DND-41 (cell line): ENCODE measurements around the gene TMBIM6.
A peak's percentile ranks its signal among the peaks of the same experiment; 100 is the strongest.
"Not testable (repeated sequence)": the region's sequence is repeated elsewhere in the genome, so short reads cannot be mapped to it uniquely, and the experiment has no call there.

Source experiments
- ATAC-seq: fragments of 200-7000 bp; cut with Tn5 transposase; 3 replicates; pipeline ENCODE4 v1.9.1; 2021; ENCODE audit warnings: low read depth; ENCODE audit not compliant: insufficient read depth
- DNase-seq: peaks from one replicate; pipeline ENCODE4 v3.0.0-alpha.2; 2020
- H2AFZ ChIP-seq: 2 replicates; pipeline ENCODE4 v1.6.0; 2012; ENCODE audit warnings: low read depth, low read length
- H3K27ac ChIP-seq: 2 replicates; pipeline ENCODE4 v1.5.1; 2012; ENCODE audit warnings: low read length, inconsistent platforms
- H3K27me3 ChIP-seq: fragments of 200-600 bp; sonication (generic); 2 replicates; pipeline ENCODE4 v1.6.0; 2012; ENCODE audit warnings: low read length, mild to moderate bottlenecking, inconsistent platforms; ENCODE audit not compliant: insufficient read depth, poor library complexity
- H3K36me3 ChIP-seq: 2 replicates; pipeline ENCODE4 v1.5.1; 2012; ENCODE audit warnings: low read length, inconsistent platforms; ENCODE audit not compliant: insufficient read depth
- H3K4me1 ChIP-seq: 2 replicates; pipeline ENCODE4 v1.5.1; 2012; ENCODE audit warnings: mild to moderate bottlenecking, low read length; ENCODE audit not compliant: insufficient read depth
- H3K4me2 ChIP-seq: 2 replicates; pipeline ENCODE4 v1.6.0; 2012; ENCODE audit warnings: mild to moderate bottlenecking, moderate library complexity, low read length, inconsistent platforms; ENCODE audit not compliant: insufficient read depth
- H3K4me3 ChIP-seq, 2 experiments: fragments of 200-600 bp in 1 of 2; shearing (Covaris generic) in 1 of 2; 2 replicates each; pipeline ENCODE4 v1.5.1; 2012 to 2016; ENCODE audit warnings: inconsistent platforms in 2 of 2, low read length in 2 of 2, mild to moderate bottlenecking in 2 of 2, low read depth in 1 of 2, moderate library complexity in 1 of 2
- H3K79me2 ChIP-seq: 2 replicates; pipeline ENCODE4 v1.6.0; 2012; ENCODE audit warnings: low read length, inconsistent platforms; ENCODE audit not compliant: insufficient read depth
- H3K9ac ChIP-seq: 2 replicates; pipeline ENCODE4 v1.6.0; 2012; ENCODE audit warnings: low read depth, mild to moderate bottlenecking, inconsistent platforms, low read length, moderate library complexity
- H3K9me3 ChIP-seq: 2 replicates; pipeline ENCODE4 v1.5.1; 2012; ENCODE audit warnings: low read length, moderate library complexity, mild to moderate bottlenecking, inconsistent platforms; ENCODE audit not compliant: insufficient read depth, severe bottlenecking
- H4K20me1 ChIP-seq: 2 replicates; pipeline ENCODE4 v1.6.0; 2012; ENCODE audit warnings: low read length; ENCODE audit not compliant: insufficient read depth
- CTCF ChIP-seq: IDR thresholded peaks from 2 replicates; pipeline ENCODE4 v1.5.1; 2012; ENCODE audit warnings: borderline replicate concordance, low read length, moderate library complexity, mild to moderate bottlenecking; ENCODE audit not compliant: poor library complexity, severe bottlenecking; ENCODE audit errors: extremely low read depth
- EZH2 ChIP-seq: IDR thresholded peaks from 3 replicates; pipeline ENCODE4 v1.6.1; 2012; ENCODE audit warnings: borderline replicate concordance, low read depth, mild to moderate bottlenecking, moderate library complexity, low read length, inconsistent platforms; ENCODE audit not compliant: severe bottlenecking

TMBIM6 gene

GRCh38 chr12:49720214-49720613, 21.1 kb upstream of the TMBIM6 start:
- peak; percentile 31 for TF ChIP-seq CTCF
- no peak for TF ChIP-seq EZH2
- ATAC-seq = no peak

GRCh38 chr12:49721355-49721754, 20.0 kb upstream of the TMBIM6 start:
- H3K27ac ChIP-seq, H3K9ac ChIP-seq, H3K4me2 ChIP-seq, DNase-seq, H3K79me2 ChIP-seq, ATAC-seq, H3K27me3 ChIP-seq, H3K4me1 ChIP-seq, H3K36me3 ChIP-seq, H4K20me1 ChIP-seq, H3K9me3 ChIP-seq, H3K4me3 ChIP-seq, H2AFZ ChIP-seq: not testable (repeated sequence)

More at GRCh38 chr12:49720214-49720613, 21.1 kb upstream of the TMBIM6 start:
- no peak overlapping the region for H3K27ac ChIP-seq
- no peaks in the 10 kb centered on the region for H3K36me3 ChIP-seq
- H3K9me3 ChIP-seq = no peaks in the 10 kb centered on the region
- H4K20me1 ChIP-seq = no peaks in the 10 kb centered on the region
- no peak overlapping the region for H3K4me3 ChIP-seq
- H2AFZ ChIP-seq = no peak overlapping the region
- H3K4me2 ChIP-seq = no peak overlapping the region
- no peaks in the 10 kb centered on the region for H3K79me2 ChIP-seq
- no peak for DNase-seq
- H3K9ac ChIP-seq = no peak overlapping the region
- H3K27me3 ChIP-seq = no peaks in the 10 kb centered on the region
- no peaks in the 10 kb centered on the region for H3K4me1 ChIP-seq

GRCh38 chr12:49728446-49728845, 12.9 kb upstream of the TMBIM6 start:
- no peak for ATAC-seq
- Histone ChIP-seq H4K20me1 (no peaks in the 10 kb centered on the region), H3K27ac (no peak overlapping the region), H2AFZ (no peak overlapping the region), H3K9me3 (no peaks in the 10 kb centered on the region), H3K4me1 (no peaks in the 10 kb centered on the region), H3K4me2 (no peak overlapping the region), H3K4me3 (no peak overlapping the region), H3K36me3 (no peaks in the 10 kb centered on the region), H3K9ac (no peak overlapping the region), H3K79me2 (no peaks in the 10 kb centered on the region), H3K27me3 (no peaks in the 10 kb centered on the region)
- DNase-seq = no peak
- TF ChIP-seq EZH2 = no peak
- TF ChIP-seq CTCF = no peak

GRCh38 chr12:49730050-49730449, 11.3 kb upstream of the TMBIM6 start:
- TF ChIP-seq CTCF (no peak), EZH2 (no peak)
- Histone ChIP-seq H3K4me2 (no peak overlapping the region), H3K79me2 (no peaks in the 10 kb centered on the region), H3K9me3 (no peaks in the 10 kb centered on the region), H3K27ac (no peak overlapping the region), H3K9ac (no peak overlapping the region), H3K4me1 (no peaks in the 10 kb centered on the region), H4K20me1 (no peaks in the 10 kb centered on the region), H2AFZ (no peak overlapping the region), H3K4me3 (no peak overlapping the region), H3K36me3 (no peaks in the 10 kb centered on the region), H3K27me3 (no peaks in the 10 kb centered on the region)
- ATAC-seq (no peak), DNase-seq (no peak)
